GM18868 (cell line): Measurements from ENCODE around the gene IQGAP2.

Experiments used
- ATAC-seq: cut with Tn5 transposase; IDR thresholded peaks from one replicate; pipeline ENCODE4 v1.9.1; 2021; ENCODE audit warnings: mild to moderate bottlenecking, moderate library complexity; ENCODE audit not compliant: unreplicated experiment

The IQGAP2 gene

GRCh38 chr5:76693141-76693540 lies 290.1 kb downstream of the IQGAP2 start:
- no peak for ATAC-seq

DNA sequence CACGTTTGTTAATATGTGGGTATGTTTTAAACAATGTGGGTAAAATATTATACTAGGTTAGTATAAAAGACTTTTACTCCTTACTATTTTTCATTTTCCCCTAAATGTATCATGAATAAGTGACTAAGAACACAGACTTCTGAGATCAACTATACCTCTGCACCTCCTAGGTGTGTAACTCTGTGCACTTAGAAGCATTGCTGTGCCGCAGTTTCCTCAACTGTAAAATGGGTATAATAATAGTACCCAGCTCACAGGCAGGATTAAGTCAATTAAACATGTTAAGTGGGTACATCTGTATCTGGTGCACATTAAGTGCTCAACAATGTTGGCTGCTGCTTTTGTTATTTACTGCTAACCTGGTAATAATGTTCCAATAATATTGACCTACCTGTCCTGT lies 291.2 kb downstream of the IQGAP2 start:
- ATAC-seq: no peak

GRCh38 chr5:76695346-76695745 lies 292.3 kb downstream of the IQGAP2 start:
- no peak for ATAC-seq

- no peak for ATAC-seq
Measured at GRCh38 chr5:76696251-76696650, 293.2 kb downstream of the IQGAP2 start.

- no peak for ATAC-seq
Measured at GRCh38 chr5:76697670-76698069, 294.6 kb downstream of the IQGAP2 start.

GRCh38 chr5:76700571-76700970 lies 297.5 kb downstream of the IQGAP2 start:
- no peak for ATAC-seq

DNA sequence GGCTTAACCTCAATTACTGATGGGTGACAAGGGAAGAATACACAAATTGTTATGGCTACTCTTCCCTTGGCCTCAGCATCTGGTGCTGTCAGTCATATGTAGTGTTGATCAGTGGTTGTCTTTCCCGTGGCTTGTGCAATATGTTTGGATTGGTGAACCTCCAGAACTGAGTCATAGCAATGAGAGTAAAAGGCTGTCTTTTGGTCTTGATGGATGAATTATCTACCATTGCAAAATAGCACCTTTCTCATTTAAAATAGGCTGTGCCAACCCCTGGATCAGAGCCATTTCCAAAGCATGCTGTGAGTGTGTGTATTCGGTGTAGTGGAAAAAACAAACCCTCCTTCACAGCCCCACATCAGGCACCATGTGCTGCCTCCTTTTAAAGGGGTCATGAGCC lies 298.2 kb downstream of the IQGAP2 start:
- no peak for ATAC-seq

GRCh38 chr5:76703707-76704106 lies 300.6 kb downstream of the IQGAP2 start:
- ATAC-seq: no peak

DNA sequence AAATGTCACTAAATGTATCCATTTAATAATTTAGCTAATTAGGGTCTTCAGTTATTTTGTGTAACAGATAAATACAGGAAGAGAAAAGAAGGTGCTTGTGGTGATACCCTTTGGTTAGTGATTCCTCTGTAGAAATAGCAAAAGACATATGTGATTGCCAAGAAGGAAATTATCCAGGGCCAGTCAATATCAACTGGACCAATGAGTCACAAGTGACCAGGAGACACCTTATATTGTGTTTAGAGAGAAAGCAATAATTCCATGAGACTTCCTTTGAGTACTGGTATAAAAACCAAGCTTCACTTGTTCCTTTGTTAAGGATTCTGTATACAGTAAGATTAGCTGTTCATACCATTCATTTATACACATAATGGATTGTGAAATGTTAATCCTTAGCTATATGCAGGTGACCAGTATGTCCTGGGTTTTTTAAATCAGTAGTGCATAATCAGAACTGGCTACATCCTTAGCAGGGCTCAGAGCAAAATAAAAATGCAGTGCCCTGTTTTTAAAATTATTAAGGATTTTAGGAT lies 301.1 kb downstream of the IQGAP2 start:
- no peak for ATAC-seq

DNA sequence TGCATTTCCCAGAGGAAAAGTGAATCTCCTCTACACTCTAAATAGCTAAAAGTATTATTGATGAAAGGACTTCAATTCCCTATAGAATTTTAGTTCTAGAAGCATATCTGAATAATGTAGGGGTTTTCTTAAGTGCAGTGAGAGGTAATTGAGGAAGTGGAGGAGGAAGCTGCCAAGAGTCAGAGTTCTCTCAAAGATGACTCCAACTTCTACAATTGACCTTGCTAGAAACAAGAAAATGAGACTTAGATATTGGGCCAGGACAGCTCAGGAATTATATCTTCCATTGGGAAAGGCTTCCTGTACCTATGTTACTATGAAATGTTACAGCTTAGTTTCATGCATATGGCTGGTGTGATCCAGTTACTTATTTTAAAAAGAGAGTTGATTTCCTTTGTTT lies 302.5 kb downstream of the IQGAP2 start:
- no peak for ATAC-seq

- ATAC-seq: no peak
Measured at GRCh38 chr5:76709762-76710161, 306.7 kb downstream of the IQGAP2 start.

- no peak for ATAC-seq
Measured at GRCh38 chr5:76710991-76711390, 307.9 kb downstream of the IQGAP2 start.

- ATAC-seq: no peak
Measured at GRCh38 chr5:76714751-76715485, 311.8 kb downstream of the IQGAP2 start.

DNA sequence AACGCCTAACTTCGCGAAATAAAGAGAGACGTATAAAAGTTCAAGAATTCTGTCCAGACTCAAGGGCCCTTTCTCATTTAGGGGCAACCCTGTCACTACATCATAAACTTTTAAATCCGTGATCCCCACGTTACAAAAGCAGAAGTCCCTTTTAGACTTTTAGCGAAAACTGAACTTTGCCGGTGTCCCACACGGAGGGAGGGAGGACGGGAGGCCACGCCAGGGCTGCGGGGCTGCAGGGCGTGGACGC lies 312.3 kb downstream of the IQGAP2 start:
- ATAC-seq: peak; percentile 13

GRCh38 chr5:76715736-76716455 lies 312.8 kb downstream of the IQGAP2 start, which contains the start of gene F2R:
F2R (plus strand) TSS chr5:76716126; CDS start chr5:76716308, 182 bp downstream.
- peak; percentile 72 for ATAC-seq

DNA sequence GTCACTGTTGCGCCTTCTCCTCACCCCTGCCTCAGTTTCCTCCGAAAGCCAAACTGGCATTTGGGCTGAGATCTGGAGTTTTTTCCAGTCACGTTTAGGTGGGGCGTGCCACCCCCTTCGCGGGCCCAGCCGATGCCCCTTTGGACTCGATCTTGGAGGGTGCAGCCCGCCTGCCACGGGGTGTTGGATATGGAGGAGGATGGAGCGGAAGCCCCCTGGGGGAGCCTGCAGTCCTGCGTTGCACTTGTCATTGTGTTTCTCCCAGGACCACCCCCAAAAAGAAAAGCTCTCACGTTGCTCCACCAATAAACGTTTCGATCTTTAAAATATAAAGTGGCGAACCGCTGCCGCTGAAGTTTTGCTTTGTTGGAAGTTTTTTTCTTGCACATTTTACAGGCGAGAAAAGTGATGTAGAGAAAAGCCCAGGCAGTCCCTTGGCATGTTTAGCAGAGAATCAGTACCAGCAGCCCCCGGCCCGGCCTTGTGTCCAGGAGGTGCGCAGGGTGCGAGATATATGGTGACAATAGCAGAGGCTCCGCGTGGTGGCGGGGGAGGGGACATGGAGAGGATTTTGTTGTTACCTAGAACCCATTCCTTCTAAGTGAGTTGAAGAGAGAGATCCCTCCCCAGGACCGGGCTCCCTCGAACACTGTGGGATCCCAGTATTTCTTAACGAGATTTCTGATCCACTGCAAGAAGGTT lies 313.5 kb downstream of the IQGAP2 start:
- no peak for ATAC-seq

DNA sequence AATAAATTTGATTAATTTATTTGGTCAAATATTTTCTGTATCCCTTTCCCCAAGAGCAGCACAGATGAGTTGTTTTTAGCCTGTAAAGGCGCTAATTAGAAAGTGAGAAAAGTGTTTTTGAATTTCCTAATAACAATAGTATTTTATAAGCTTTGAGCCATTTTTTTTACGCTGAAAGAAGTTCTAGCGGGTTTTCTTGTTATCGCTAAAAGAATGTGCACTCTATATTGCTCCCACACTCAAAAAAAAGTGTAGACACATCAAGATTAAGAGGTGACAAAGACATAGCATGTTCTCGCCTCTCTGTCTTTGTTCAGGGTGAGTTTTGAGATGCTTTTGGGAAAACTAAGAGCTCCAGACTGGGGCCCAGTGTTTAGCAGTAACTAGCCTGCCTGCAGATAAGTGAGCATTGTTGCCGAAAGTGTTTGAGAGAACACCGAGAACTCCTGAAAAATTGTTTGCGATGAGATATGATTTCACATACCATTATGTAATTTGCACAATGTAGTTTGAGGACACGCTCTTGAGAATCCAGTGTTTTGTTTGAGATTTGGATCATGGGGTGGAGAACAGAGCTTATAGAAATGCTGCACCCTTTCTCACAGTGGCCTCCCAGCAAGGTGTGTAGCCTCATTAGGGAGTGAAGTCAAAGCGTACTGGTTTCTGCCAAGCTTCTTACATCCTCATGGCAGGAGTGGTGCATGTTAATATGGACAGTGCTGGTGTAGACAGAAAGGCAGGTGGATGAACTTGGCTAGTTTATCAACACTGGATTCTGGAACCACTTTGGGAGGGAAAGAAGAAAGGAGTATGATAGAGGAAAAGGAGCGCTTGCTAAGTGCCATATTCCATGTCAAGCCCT lies 314.4 kb downstream of the IQGAP2 start:
- no peak for ATAC-seq

DNA sequence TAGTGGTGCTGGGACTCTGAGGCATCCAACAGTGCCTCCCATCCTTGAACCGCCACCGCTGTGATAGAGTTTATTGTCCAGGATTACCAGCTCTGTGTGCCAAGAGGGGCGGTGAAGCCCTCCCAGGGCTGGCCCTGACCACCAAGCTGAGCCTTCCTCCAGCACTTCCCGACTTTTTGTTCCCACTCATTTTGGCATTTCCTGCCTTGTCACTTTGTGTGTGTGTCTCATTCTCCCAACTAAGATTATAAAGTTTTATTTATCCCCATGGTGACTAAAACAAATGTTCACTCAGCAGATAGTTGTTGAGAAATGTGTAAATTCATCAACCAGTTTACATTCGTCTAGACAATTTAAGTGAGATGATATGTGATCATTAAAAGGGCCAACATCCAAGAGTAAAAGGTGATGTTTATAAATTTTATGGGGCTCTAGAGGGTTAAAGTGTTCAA lies 315.3 kb downstream of the IQGAP2 start:
- ATAC-seq: no peak

GRCh38 chr5:76718880-76719279 lies 315.8 kb downstream of the IQGAP2 start:
- no peak for ATAC-seq

GRCh38 chr5:76720988-76721569 lies 318.0 kb downstream of the IQGAP2 start:
- peak; percentile 95 for ATAC-seq
